IMR-90 (cell line): Measurements from ENCODE around the gene DDX41. TPM values are rescaled to one million over a fixed set of nuclear protein-coding genes. Genes with fewer than 3 reads are reported as not detected.

ENCODE experiments used
- ATAC-seq: fragments of 200-7000 bp; cut with Tn5 transposase; 2 replicates; pipeline ENCODE4 v1.9.1; 2020; ENCODE audit warnings: low read depth, mild to moderate bottlenecking, moderate library complexity
- BruUV-seq: library from RNA; stranded (reverse); fragments of 400-500 nt; replicated peaks from 2 replicates; lab custom pipeline; 2021; lab: Mats Ljungman, UMichigan
- CTCF ChIA-PET: fragments of 300-600 bp; formaldehyde crosslinking; extraction: SDS; loops from one replicate; lab custom pipeline; 2021; ENCODE audit warnings: antibody characterized with exemption; lab: Yijun Ruan, JAX
- POLR2A ChIA-PET: fragments of 300-600 bp; sonication (Branson Sonifier 250); formaldehyde crosslinking; loops from one replicate; lab custom pipeline; 2022; ENCODE audit warnings: antibody characterized with exemption; ENCODE audit not compliant: unreplicated experiment; lab: Charles Lee
- DNase-seq: peaks from one replicate; pipeline ENCODE4 v3.0.0; 2013
- H2AFZ ChIP-seq: replicated peaks from 2 replicates; pipeline ENCODE3; 2013; ENCODE audit warnings: low read length, mild to moderate bottlenecking; ENCODE audit not compliant: poor library complexity
- H2AK5ac ChIP-seq: 2 replicates; pipeline ENCODE4 v1.6.1; 2013; ENCODE audit warnings: low read depth, low read length, inconsistent platforms
- H2AK9ac ChIP-seq: replicated peaks from 2 replicates; pipeline ENCODE3; 2013; ENCODE audit warnings: mild to moderate bottlenecking, low read depth, low read length, moderate library complexity; ENCODE audit not compliant: poor library complexity
- H2BK120ac ChIP-seq: 2 replicates; pipeline ENCODE4 v1.6.1; 2013; ENCODE audit warnings: low read depth, low read length, inconsistent platforms
- H2BK15ac ChIP-seq: 3 replicates; pipeline ENCODE4 v1.6.1; 2013; ENCODE audit warnings: low read depth, low read length, inconsistent platforms
- H2BK20ac ChIP-seq: 2 replicates; pipeline ENCODE4 v1.6.1; 2013; ENCODE audit warnings: low read depth, mild to moderate bottlenecking, inconsistent platforms, low read length, moderate library complexity
- H2BK5ac ChIP-seq: 2 replicates; pipeline ENCODE4 v1.6.1; 2013; ENCODE audit warnings: mild to moderate bottlenecking, low read depth, low read length, inconsistent platforms; ENCODE audit not compliant: poor library complexity, severe bottlenecking
- H3K14ac ChIP-seq: replicated peaks from 2 replicates; pipeline ENCODE4 v1.6.1; 2013; ENCODE audit warnings: low read depth, low read length, inconsistent platforms
- H3K18ac ChIP-seq: 2 replicates; pipeline ENCODE4 v1.6.1; 2013; ENCODE audit warnings: low read depth, low read length, control low read depth
- H3K23ac ChIP-seq: 2 replicates; pipeline ENCODE4 v1.6.1; 2013; ENCODE audit warnings: low read depth, low read length, inconsistent platforms
- H3K27ac ChIP-seq: 2 replicates; pipeline ENCODE4 v1.5.1; 2013; ENCODE audit warnings: mild to moderate bottlenecking, control low read depth, low read length; ENCODE audit not compliant: insufficient read depth
- H3K27me3 ChIP-seq: 2 replicates; pipeline ENCODE4 v1.6.1; 2013; ENCODE audit warnings: low read length; ENCODE audit not compliant: control insufficient read depth, insufficient read depth
- H3K36me3 ChIP-seq: 2 replicates; pipeline ENCODE4 v1.6.1; 2013; ENCODE audit warnings: low read length, mixed read lengths; ENCODE audit not compliant: control insufficient read depth, insufficient read depth
- H3K4ac ChIP-seq: 2 replicates; pipeline ENCODE4 v1.6.1; 2013; ENCODE audit warnings: low read depth, low read length, inconsistent platforms
- H3K4me1 ChIP-seq: 2 replicates; pipeline ENCODE4 v1.6.1; 2013; ENCODE audit warnings: low read length, mixed read lengths; ENCODE audit not compliant: control insufficient read depth, insufficient read depth
- H3K4me2 ChIP-seq: 2 replicates; pipeline ENCODE4 v1.6.1; 2013; ENCODE audit warnings: low read depth, mild to moderate bottlenecking, control low read depth, low read length, moderate library complexity
- H3K4me3 ChIP-seq: 2 replicates; pipeline ENCODE4 v1.5.1; 2013; ENCODE audit warnings: low read depth, mild to moderate bottlenecking, control low read depth, low read length, moderate library complexity; ENCODE audit not compliant: insufficient read depth
- H3K56ac ChIP-seq: 2 replicates; pipeline ENCODE4 v1.6.1; 2013; ENCODE audit warnings: low read length, inconsistent platforms; ENCODE audit not compliant: insufficient read depth; ENCODE audit errors: extremely low read depth
- H3K79me1 ChIP-seq, 2 experiments: 2 replicates each; pipeline ENCODE4 v1.6.1; 2013; ENCODE audit warnings: low read length in 2 of 2, inconsistent platforms in 1 of 2, low read depth in 1 of 2
- H3K9ac ChIP-seq: 2 replicates; pipeline ENCODE4 v1.6.1; 2013; ENCODE audit warnings: low read depth, low read length, control low read depth
- H3K9me1 ChIP-seq: 2 replicates; pipeline ENCODE4 v1.6.1; 2013; ENCODE audit warnings: low read length, inconsistent platforms; ENCODE audit not compliant: insufficient read depth
- H3K9me3 ChIP-seq: 2 replicates; pipeline ENCODE4 v1.6.1; 2013; ENCODE audit warnings: low read length; ENCODE audit not compliant: control insufficient read depth, insufficient read depth
- H4K20me1 ChIP-seq: 2 replicates; pipeline ENCODE4 v1.6.1; 2013; ENCODE audit warnings: low read length, inconsistent platforms; ENCODE audit not compliant: insufficient read depth
- H4K5ac ChIP-seq: 2 replicates; pipeline ENCODE4 v1.6.1; 2013; ENCODE audit warnings: mild to moderate bottlenecking, low read depth, low read length, control low read depth
- H4K8ac ChIP-seq, 2 experiments: 2 replicates each; pipeline ENCODE4 v1.6.1; 2013; ENCODE audit warnings: low read depth in 2 of 2, low read length in 2 of 2, control low read depth in 1 of 2, inconsistent platforms in 1 of 2
- H4K91ac ChIP-seq: 2 replicates; pipeline ENCODE4 v1.6.1; 2013; ENCODE audit warnings: low read depth, low read length, inconsistent platforms; ENCODE audit not compliant: insufficient read depth
- MAFK ChIP-seq: IDR thresholded peaks from 2 replicates; pipeline ENCODE4 v1.6.1; 2012; ENCODE audit warnings: low read depth, low read length, improper control_type of control experiment
- POLR2A ChIP-seq: IDR thresholded peaks from 2 replicates; pipeline ENCODE4 v1.6.1; 2012; ENCODE audit warnings: mild to moderate bottlenecking, low read depth, low read length
- WGBS, 2 experiments: methylation state at CpG; one replicate each; pipeline versions ENCODE4 v1.1.5 to v1.1.7; 2013; ENCODE audit warnings: missing lambda C conversion rate in 2 of 2; ENCODE audit not compliant: insufficient read length in 1 of 2; ENCODE audit errors: extremely low coverage in 2 of 2; 5-methylcytosine and 5-hydroxymethylcytosine counted together
- dilution Hi-C: fragments of 300-500 bp; cut with HindIII; formaldehyde crosslinking; loops from one replicate; pipeline ENCODE4 v1.14.3; 2018; ENCODE audit warnings: low sequenced_read_pairs; ENCODE audit not compliant: unreplicated experiment
- in situ Hi-C: fragments of 300-500 bp; cut with MboI; formaldehyde crosslinking; loops from 3 replicates; pipeline ENCODE4 v1.14.3; 2019; ENCODE audit warnings: low sequenced_read_pairs, inconsistent platforms, mixed read lengths
- intact Hi-C: fragments of 100-400 bp; cut with micrococcal nuclease; formaldehyde crosslinking; loops from 2 replicates; pipeline ENCODE4 v1.10.0; 2022
- polyA plus RNA-seq, 3 experiments: library from polyadenylated mRNA; depleted of rRNA; stranded (reverse); fragments of >200 nt; gene quantifications; 2 replicates each; pipeline ENCODE4 v1.2.3, GENCODE V29; 2012; ENCODE audit warnings: low replicate concordance in 1 of 3
- total RNA-seq: library from RNA; depleted of rRNA; stranded (reverse); fragments of >200 nt; gene quantifications from 2 replicates; pipeline ENCODE4 v1.2.3, GENCODE V29; 2012

The DDX41 gene
- total and polyA plus RNA-seq, 2 of the 4 experiments (the other 2 are of a cell fraction): 130 to 170 TPM

DNA sequence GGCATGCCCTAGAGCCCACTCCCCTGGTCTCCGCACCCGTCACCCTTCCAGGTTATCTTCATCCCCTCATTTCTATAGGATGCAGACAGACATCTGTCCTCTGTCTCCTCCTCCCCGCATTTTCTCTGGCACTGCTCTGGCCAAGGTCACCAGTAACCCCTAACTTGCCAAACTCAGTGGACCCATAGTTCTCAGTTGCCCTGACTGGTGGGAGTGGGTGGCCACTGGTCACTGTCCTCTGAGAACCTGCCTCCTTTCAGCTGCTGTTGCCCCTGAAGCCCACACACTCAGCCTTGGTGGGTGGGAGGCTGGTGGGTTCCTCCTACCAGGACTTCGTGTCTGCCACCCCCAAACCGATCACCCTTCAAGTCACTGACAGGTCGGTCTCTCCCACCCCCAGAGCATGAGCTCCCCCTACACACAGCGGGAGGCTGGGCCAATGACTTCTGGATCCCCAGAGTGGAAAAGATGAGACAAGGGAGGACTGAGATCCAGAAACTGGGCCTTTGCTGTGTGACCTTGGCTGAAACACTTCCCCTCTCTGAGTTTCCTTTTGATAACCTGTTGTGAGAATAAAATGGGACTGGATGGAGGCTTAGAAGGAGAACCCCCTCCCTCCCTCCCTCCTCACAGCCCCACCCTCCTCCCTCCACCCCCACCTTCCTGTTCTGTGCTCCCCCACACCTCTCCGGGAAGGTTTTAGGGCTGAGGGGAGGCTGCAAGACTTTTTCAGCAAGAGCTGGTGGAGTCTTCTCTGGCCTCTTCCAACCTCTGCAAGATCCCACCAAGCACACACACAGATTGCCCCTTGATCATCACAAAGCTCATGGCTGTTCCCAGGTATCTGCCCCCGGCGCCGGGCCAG is 41.0 kb downstream of the DDX41 start:
- POLR2A ChIA-PET: interaction anchor here (0.5 to 0.9 kb wide), 2 partner anchors 13 to 124 kb away, joined by 3 to 7 read pairs; partner anchors contain the start of gene LMAN2
- in situ Hi-C loops: no loop called here

More for the DNA sequence above, 41.0 kb downstream of the DDX41 start:
- Histone ChIP-seq H3K4me3 (no peak overlapping the region), H3K18ac (no peak overlapping the region), H3K4ac (0 out of 2 replicates have a peak overlapping the region, but pooled peaks have one; percentile 4), H3K36me3 (peaks cover 20% of the 10 kb centered on the region), H3K4me1 (peaks cover 29% of the 10 kb centered on the region), H4K91ac (no peak overlapping the region), H2AFZ (peak overlapping the region; percentile 64), H3K79me1 (peaks cover 0 to 23% of the 10 kb centered on the region in 2 experiments; a peak in 2 of 4 replicates), H3K9ac (no peak overlapping the region), H2BK20ac (no peak overlapping the region), H3K4me2 (no peak overlapping the region), H3K27me3 (no peaks in the 10 kb centered on the region), H2BK120ac (no peak overlapping the region), H3K56ac (no peak overlapping the region), H4K20me1 (peaks cover 49% of the 10 kb centered on the region), H3K27ac (no peak overlapping the region), H3K23ac (no peak overlapping the region), H2AK9ac (peak overlapping the region; percentile 82), H2BK15ac (no peak overlapping the region), H4K8ac (no peak overlapping the region), H4K5ac (no peak overlapping the region), H2BK5ac (no peak overlapping the region), H3K9me3 (no peaks in the 10 kb centered on the region), H3K14ac (no peak overlapping the region), H3K9me1 (peaks cover 17% of the 10 kb centered on the region), H2AK5ac (peak overlapping the region; percentile 8)
- BruUV-seq: no TSS peak
- dilution Hi-C loops: no loop called here
- ATAC-seq: no peak
- no peak for DNase-seq
- no CpG with 5 or more reads among the region's 11 CpGs for WGBS, 2 experiments
- CTCF ChIA-PET: interaction anchor here (0.9 kb wide), 1 partner anchor 121 kb away, joined by 10 read pairs; no protein-coding TSS in a partner anchor
- intact Hi-C loops: no loop called here
- TF ChIP-seq MAFK (no peak), POLR2A (peak; percentile 31; the same call in 1 of the 2 replicates)
